HEK293T (cell line): ENCODE data around the gene RASSF8.

Experiments used
- ELF4 ChIP-seq: fragments of 450-650 bp; IDR thresholded peaks from 2 replicates; pipeline ENCODE4 v1.6.1; 2017; ENCODE audit warnings: antibody characterized with exemption
- FOXK2 ChIP-seq: fragments of 450-650 bp; IDR thresholded peaks from 2 replicates; pipeline ENCODE4 v1.6.1; 2016; ENCODE audit warnings: mild to moderate bottlenecking
- SUZ12 ChIP-seq: fragments of 450-650 bp; IDR thresholded peaks from 2 replicates; pipeline ENCODE4 v1.6.1; 2016; ENCODE audit warnings: mild to moderate bottlenecking

GRCh38 chr12:26022043-26022442 is 63.6 kb downstream of the RASSF8 start:
- TF ChIP-seq FOXK2 (no peak), SUZ12 (no peak), ELF4 (no peak)
